GM23338 (cell line): ENCODE data around the gene CTTNBP2. TPM values are rescaled to one million over a fixed set of nuclear protein-coding genes. Genes with fewer than 3 reads are reported as not detected.

Experiments
- ATAC-seq: fragments of 200-7000 bp; cut with Tn5 transposase; 3 replicates; pipeline ENCODE4 v1.9.1; 2020
- DNase-seq: peaks from one replicate; pipeline ENCODE4 v3.0.0-alpha.2; 2015; ENCODE audit warnings: low spot score
- H2AFZ ChIP-seq: fragments of 200-600 bp; sonication (generic); 2 replicates; pipeline ENCODE4 v1.8.0; 2016; ENCODE audit warnings: antibody characterized with exemption, mild to moderate bottlenecking, moderate library complexity
- H3F3A ChIP-seq: fragments of 200-600 bp; sonication (generic); replicated peaks from 2 replicates; pipeline ENCODE4 v1.8.0; 2017; ENCODE audit warnings: antibody characterized with exemption, mixed run types, low read depth
- H3K27ac ChIP-seq: fragments of 200-600 bp; sonication (generic); 2 replicates; pipeline ENCODE4 v1.6.1; 2016; ENCODE audit warnings: low read depth
- H3K27me3 ChIP-seq: fragments of 200-600 bp; sonication (generic); 2 replicates; pipeline ENCODE4 v1.8.0; 2016; ENCODE audit warnings: mild to moderate bottlenecking, mixed run types, moderate library complexity; ENCODE audit not compliant: insufficient read depth
- H3K36me3 ChIP-seq: fragments of 200-600 bp; sonication (generic); 2 replicates; pipeline ENCODE4 v1.8.0; 2016; ENCODE audit warnings: mild to moderate bottlenecking; ENCODE audit not compliant: insufficient read depth
- H3K4me1 ChIP-seq: fragments of 200-600 bp; sonication (generic); 2 replicates; pipeline ENCODE4 v1.8.0; 2016; ENCODE audit warnings: mild to moderate bottlenecking, moderate library complexity; ENCODE audit not compliant: insufficient read depth
- H3K4me2 ChIP-seq: fragments of 200-600 bp; sonication (generic); 2 replicates; pipeline ENCODE4 v1.7.1; 2017; ENCODE audit warnings: mixed run types
- H3K4me3 ChIP-seq: fragments of 200-600 bp; sonication (generic); 2 replicates; pipeline ENCODE4 v1.6.1; 2016; ENCODE audit warnings: mixed run types
- H3K79me2 ChIP-seq: fragments of 200-600 bp; sonication (generic); replicated peaks from 2 replicates; pipeline ENCODE4 v1.8.0; 2017; ENCODE audit warnings: mild to moderate bottlenecking; ENCODE audit not compliant: insufficient read depth
- H3K9me2 ChIP-seq: fragments of 200-600 bp; sonication (generic); 2 replicates; pipeline ENCODE4 v1.8.0; 2017; ENCODE audit not compliant: insufficient read depth
- H4K20me1 ChIP-seq: fragments of 200-600 bp; sonication (generic); replicated peaks from 2 replicates; pipeline ENCODE4 v1.8.0; 2017; ENCODE audit warnings: mild to moderate bottlenecking; ENCODE audit not compliant: insufficient read depth
- H3K27ac Mint-ChIP-seq: 2 replicates; pipeline ENCODE4 v1.8.0; 2020; ENCODE audit warnings: inconsistent platforms, mild to moderate bottlenecking, moderate library complexity, mixed read lengths
- H3K27me3 Mint-ChIP-seq: 3 replicates; pipeline ENCODE4 v1.8.0; 2022; ENCODE audit warnings: low read depth, mild to moderate bottlenecking, moderate library complexity, mixed read lengths, inconsistent platforms; ENCODE audit not compliant: insufficient read depth, poor library complexity
- H3K36me3 Mint-ChIP-seq: 3 replicates; pipeline ENCODE4 v1.8.0; 2021; ENCODE audit warnings: low read depth, mild to moderate bottlenecking, inconsistent platforms, moderate library complexity, mixed read lengths
- H3K4me1 Mint-ChIP-seq: 3 replicates; pipeline ENCODE4 v1.8.0; 2020; ENCODE audit warnings: mild to moderate bottlenecking, inconsistent platforms, mixed read lengths
- H3K4me3 Mint-ChIP-seq: 3 replicates; pipeline ENCODE4 v1.8.0; 2021; ENCODE audit warnings: moderate library complexity, mild to moderate bottlenecking, inconsistent platforms, mixed read lengths
- H3K9me3 Mint-ChIP-seq: 3 replicates; pipeline ENCODE4 v1.8.0; 2020; ENCODE audit warnings: moderate library complexity, mild to moderate bottlenecking, inconsistent platforms, mixed read lengths
- CREB1 ChIP-seq: fragments of 250-450 bp; sonication (Bioruptor Pico); IDR thresholded peaks from 2 replicates; pipeline ENCODE4 v1.5.0; 2020; ENCODE audit warnings: low read depth, mild to moderate bottlenecking, moderate library complexity
- CTCF ChIP-seq, 2 experiments: fragments of 200-600 bp in 1 of 2; sonication (generic) in 1 of 2; conservative IDR thresholded peaks; 2 replicates each; pipeline versions ENCODE4 v1.5.1 to v1.6.1; 2016 to 2017; ENCODE audit warnings: antibody characterized with exemption in 2 of 2, low read depth in 2 of 2, mild to moderate bottlenecking in 2 of 2, moderate library complexity in 1 of 2
- ETS1 ChIP-seq: IDR thresholded peaks from 2 replicates; pipeline ENCODE4 v1.6.1; 2016; ENCODE audit warnings: antibody characterized with exemption
- EZH2 ChIP-seq: fragments of 200-600 bp; sonication (generic); IDR thresholded peaks from one replicate; pipeline ENCODE4 v1.8.0; 2017; ENCODE audit warnings: antibody characterized with exemption, mild to moderate bottlenecking, low read depth; ENCODE audit not compliant: unreplicated experiment
- EZH2phosphoT487 ChIP-seq: fragments of 200-600 bp; sonication (generic); IDR thresholded peaks from one replicate; pipeline ENCODE4 v1.8.1; 2018; ENCODE audit warnings: antibody characterized with exemption; ENCODE audit not compliant: unreplicated experiment
- NANOG ChIP-seq: IDR thresholded peaks from 2 replicates; pipeline ENCODE4 v1.6.1; 2016; ENCODE audit warnings: antibody characterized with exemption, borderline replicate concordance
- POLR2AphosphoS5 ChIP-seq: IDR thresholded peaks from 2 replicates; pipeline ENCODE4 v1.6.1; 2016; ENCODE audit warnings: antibody characterized with exemption, low read depth
- REST ChIP-seq: IDR thresholded peaks from one replicate; pipeline ENCODE4 v1.6.1; 2018; ENCODE audit warnings: antibody characterized with exemption; ENCODE audit not compliant: unreplicated experiment
- ZNF114 ChIP-seq: fragments of 250-450 bp; sonication (Bioruptor Pico); IDR thresholded peaks from 2 replicates; pipeline ENCODE4 v1.5.0; 2020; ENCODE audit warnings: mild to moderate bottlenecking, moderate library complexity
- ZNF331 ChIP-seq: fragments of 250-450 bp; sonication (Bioruptor Pico); IDR thresholded peaks from 2 replicates; pipeline ENCODE4 v1.5.0; 2020; ENCODE audit warnings: low read depth, mild to moderate bottlenecking, moderate library complexity
- polyA plus RNA-seq: library from polyadenylated mRNA; unstranded; fragments of >200 nt; fragmentation: Nextera tagmentation; extraction: Ambion mirVana; gene quantifications from 2 replicates; pipeline ENCODE4 v1.2.1, GENCODE V29; 2016
- total RNA-seq: library from RNA; depleted of rRNA; stranded (reverse); fragments of >200 nt; shearing (Covaris generic); gene quantifications from 2 replicates; pipeline ENCODE4 v1.2.3, GENCODE V29; 2014
- TF ChIP-seq, protein P1 (sequence below): fragments of 250-450 bp; sonication (Bioruptor Pico); IDR thresholded peaks from 2 replicates; pipeline ENCODE4 v1.5.0; 2020; ENCODE audit warnings: mild to moderate bottlenecking, moderate library complexity

Gene CTTNBP2
- total and polyA plus RNA-seq, 2 experiments from 2014 or later, result 26.8 to 30.7 TPM

GRCh38 chr7:117806011-117806410 is 67.2 kb downstream of the CTTNBP2 start (continued):
- no peak for TF ChIP-seq ETS1
- TF ChIP-seq ZNF114 (CRISPR knock-in tag), result no peak
- TF ChIP-seq CREB1, result no peak

- ATAC-seq (no peak), DNase-seq (no peak)
- no peaks in the 10 kb centered on the region for H3K27me3 ChIP-seq
- no peaks in the 10 kb centered on the region for H3K36me3 ChIP-seq
- H3K9me3 Mint-ChIP-seq, result no peaks in the 10 kb centered on the region
- H4K20me1 ChIP-seq, result no peaks in the 10 kb centered on the region
- H3K36me3 Mint-ChIP-seq, result peaks cover 17% of the 10 kb centered on the region; the same call in 2 of the 3 replicates
- no peak overlapping the region for H2AFZ ChIP-seq
- 0 out of 2 replicates have a peak overlapping the region, but pooled peaks have one; percentile 57 for H3K27ac Mint-ChIP-seq
- no peak overlapping the region for H3K4me2 ChIP-seq
- no peaks in the 10 kb centered on the region for H3K9me2 ChIP-seq
- H3K4me3 ChIP-seq, result no peak overlapping the region
- H3F3A ChIP-seq, result no peaks in the 10 kb centered on the region
- peaks cover 27% of the 10 kb centered on the region for H3K4me1 ChIP-seq
- no peak overlapping the region for H3K4me3 Mint-ChIP-seq
- no peak overlapping the region for H3K27ac ChIP-seq
- H3K27me3 Mint-ChIP-seq, result peaks cover 3% of the 10 kb centered on the region
- H3K79me2 ChIP-seq, result peaks cover 21% of the 10 kb centered on the region; the same call in 1 of the 2 replicates
- H3K4me1 Mint-ChIP-seq, result peaks cover 78% of the 10 kb centered on the region
- TF ChIP-seq EZH2phosphoT487, result no peak
- TF ChIP-seq CTCF (conservative IDR thresholded peaks at IDR 0.05; ENCODE audit: low read depth in 2 of 2), result no peak
- no peak for TF ChIP-seq REST
- TF ChIP-seq EZH2, result no peak
- no peak for TF ChIP-seq ZNF114 (CRISPR knock-in tag)
- TF ChIP-seq CREB1, result no peak
- no peak for TF ChIP-seq ZNF331
- TF ChIP-seq POLR2AphosphoS5, result no peak
- TF ChIP-seq, protein P1, sequence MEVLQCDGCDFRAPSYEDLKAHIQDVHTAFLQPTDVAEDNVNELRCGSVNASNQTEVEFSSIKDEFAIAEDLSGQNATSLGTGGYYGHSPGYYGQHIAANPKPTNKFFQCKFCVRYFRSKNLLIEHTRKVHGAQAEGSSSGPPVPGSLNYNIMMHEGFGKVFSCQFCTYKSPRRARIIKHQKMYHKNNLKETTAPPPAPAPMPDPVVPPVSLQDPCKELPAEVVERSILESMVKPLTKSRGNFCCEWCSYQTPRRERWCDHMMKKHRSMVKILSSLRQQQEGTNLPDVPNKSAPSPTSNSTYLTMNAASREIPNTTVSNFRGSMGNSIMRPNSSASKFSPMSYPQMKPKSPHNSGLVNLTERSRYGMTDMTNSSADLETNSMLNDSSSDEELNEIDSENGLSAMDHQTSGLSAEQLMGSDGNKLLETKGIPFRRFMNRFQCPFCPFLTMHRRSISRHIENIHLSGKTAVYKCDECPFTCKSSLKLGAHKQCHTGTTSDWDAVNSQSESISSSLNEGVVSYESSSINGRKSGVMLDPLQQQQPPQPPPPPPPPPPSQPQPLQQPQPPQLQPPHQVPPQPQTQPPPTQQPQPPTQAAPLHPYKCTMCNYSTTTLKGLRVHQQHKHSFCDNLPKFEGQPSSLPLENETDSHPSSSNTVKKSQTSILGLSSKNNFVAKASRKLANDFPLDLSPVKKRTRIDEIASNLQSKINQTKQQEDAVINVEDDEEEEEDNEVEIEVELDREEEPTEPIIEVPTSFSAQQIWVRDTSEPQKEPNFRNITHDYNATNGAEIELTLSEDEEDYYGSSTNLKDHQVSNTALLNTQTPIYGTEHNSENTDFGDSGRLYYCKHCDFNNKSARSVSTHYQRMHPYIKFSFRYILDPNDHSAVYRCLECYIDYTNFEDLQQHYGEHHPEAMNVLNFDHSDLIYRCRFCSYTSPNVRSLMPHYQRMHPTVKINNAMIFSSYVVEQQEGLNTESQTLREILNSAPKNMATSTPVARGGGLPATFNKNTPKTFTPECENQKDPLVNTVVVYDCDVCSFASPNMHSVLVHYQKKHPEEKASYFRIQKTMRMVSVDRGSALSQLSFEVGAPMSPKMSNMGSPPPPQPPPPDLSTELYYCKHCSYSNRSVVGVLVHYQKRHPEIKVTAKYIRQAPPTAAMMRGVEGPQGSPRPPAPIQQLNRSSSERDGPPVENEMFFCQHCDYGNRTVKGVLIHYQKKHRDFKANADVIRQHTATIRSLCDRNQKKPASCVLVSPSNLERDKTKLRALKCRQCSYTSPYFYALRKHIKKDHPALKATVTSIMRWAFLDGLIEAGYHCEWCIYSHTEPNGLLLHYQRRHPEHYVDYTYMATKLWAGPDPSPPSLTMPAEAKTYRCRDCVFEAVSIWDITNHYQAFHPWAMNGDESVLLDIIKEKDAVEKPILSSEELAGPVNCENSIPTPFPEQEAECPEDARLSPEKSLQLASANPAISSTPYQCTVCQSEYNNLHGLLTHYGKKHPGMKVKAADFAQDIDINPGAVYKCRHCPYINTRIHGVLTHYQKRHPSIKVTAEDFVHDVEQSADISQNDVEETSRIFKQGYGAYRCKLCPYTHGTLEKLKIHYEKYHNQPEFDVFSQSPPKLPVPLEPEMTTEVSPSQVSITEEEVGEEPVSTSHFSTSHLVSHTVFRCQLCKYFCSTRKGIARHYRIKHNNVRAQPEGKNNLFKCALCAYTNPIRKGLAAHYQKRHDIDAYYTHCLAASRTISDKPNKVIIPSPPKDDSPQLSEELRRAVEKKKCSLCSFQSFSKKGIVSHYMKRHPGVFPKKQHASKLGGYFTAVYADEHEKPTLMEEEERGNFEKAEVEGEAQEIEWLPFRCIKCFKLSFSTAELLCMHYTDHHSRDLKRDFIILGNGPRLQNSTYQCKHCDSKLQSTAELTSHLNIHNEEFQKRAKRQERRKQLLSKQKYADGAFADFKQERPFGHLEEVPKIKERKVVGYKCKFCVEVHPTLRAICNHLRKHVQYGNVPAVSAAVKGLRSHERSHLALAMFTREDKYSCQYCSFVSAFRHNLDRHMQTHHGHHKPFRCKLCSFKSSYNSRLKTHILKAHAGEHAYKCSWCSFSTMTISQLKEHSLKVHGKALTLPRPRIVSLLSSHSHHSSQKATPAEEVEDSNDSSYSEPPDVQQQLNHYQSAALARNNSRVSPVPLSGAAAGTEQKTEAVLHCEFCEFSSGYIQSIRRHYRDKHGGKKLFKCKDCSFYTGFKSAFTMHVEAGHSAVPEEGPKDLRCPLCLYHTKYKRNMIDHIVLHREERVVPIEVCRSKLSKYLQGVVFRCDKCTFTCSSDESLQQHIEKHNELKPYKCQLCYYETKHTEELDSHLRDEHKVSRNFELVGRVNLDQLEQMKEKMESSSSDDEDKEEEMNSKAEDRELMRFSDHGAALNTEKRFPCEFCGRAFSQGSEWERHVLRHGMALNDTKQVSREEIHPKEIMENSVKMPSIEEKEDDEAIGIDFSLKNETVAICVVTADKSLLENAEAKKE (CRISPR knock-in tag), result no peak
- no peak for TF ChIP-seq ETS1
- TF ChIP-seq NANOG, result no peak
Measured at GRCh38 chr7:117805241-117805640, 68.0 kb downstream of the CTTNBP2 start.
